ENCODE results near the gene SMAD6.

Gene SMAD6

DNA sequence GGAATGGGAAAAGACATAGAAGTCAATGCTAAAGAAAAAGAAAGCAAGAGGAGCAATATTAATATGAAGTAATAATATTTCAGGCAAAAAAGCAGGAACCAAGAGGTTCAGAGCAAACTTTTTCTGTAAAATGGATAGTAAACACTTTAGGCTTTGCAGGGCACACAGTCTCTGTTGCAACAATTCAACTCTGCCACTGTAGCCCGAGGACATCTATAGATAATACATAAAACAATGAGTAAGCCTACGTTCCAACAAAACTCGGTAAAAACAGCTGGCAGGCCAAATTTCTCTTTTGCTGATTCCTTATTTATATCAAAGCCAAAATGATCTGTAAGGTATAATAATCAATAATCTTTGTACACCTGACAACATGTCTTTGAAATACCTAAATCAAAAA, 56.8 kb downstream of the SMAD6 start:
- DNase-seq (ENCODE audit: low read depth): no peak

DNA sequence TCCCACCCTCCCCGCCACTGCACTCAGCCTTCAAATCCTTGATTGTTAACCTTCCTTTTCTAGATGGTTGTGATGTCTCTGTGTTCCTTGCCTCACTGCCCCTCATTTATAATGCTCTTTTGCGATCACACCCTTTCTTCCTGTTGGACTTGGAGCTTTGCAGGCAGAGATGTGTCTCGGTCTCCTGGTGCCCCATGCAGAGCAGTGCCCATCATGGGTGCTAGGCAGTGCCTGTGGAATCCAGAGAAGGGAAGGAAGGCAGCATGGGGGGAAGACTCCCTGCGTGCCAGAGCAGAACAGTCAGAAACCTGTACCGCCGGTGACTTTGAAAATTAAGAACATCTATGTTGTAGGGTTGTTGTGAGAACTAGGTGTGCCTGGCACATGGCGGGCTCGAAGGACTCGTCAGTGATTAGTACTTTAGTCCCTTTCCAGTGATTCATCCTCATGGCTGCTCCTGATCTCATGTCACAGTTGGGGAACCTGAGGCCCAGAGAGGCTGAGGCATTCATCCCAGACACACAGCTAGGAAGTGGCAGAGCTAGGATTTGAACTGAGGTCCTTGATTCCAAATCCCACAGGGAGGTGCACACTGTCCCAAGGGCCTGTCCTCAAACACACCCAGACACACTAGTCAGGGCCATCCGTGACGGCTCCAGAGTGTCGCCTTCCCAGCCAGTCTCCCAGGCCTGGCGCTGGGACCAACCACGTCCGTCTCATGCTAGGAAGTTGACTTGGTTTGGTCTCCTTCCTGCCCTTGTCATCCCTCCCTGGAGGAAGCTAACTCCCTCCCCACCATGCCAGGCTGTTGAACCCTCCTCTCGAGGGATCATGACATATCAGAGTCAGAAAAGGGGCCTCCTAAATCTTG, 58.3 kb downstream of the SMAD6 start:
- DNase-seq (ENCODE audit: low read depth): no peak

GRCh38 chr15:66760968-66761725, 59.1 kb downstream of the SMAD6 start:
- DNase-seq (ENCODE audit: low read depth): no peak

DNA sequence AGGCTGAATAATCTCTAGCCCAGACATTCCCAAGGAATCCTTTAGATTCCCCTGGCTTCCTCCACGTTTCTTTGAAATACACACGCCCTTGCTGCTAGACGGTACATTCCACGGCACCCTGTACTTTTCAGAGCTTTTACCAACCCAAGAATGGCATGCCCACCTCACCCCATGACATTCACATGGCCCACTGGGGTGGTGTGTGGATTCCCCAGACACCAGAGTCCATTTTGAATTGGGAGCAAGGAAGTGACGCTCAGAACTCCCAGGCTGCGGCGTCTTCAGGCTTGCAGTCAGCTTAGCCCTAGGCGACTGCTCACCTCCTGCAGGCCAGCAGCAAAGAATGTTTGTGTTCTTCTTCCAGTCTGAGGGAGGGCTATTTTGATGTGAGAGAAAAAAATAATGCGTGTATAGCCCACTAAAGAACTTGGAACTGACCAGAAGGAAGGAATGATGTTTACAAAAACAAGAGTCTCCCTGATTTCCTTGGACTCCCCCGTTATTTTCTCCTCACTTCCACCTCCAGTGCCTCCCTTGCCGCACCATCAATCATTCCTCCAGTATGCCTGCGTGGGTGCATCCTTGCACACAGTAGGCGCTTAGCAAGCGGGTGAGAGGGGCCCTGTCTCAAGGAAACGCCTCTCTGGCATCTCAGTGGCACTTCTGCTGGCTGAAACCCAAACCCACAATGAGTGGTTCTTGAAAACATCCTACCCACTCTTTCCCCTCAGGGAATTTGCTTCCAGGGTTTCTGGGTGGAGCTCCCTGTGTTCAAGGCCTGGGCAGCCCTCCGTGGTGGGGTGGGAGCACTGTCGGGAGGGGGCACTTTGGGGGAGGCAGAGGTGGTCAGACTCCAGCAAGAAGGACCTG, 59.9 kb downstream of the SMAD6 start:
- DNase-seq (ENCODE audit: low read depth): no peak

DNA sequence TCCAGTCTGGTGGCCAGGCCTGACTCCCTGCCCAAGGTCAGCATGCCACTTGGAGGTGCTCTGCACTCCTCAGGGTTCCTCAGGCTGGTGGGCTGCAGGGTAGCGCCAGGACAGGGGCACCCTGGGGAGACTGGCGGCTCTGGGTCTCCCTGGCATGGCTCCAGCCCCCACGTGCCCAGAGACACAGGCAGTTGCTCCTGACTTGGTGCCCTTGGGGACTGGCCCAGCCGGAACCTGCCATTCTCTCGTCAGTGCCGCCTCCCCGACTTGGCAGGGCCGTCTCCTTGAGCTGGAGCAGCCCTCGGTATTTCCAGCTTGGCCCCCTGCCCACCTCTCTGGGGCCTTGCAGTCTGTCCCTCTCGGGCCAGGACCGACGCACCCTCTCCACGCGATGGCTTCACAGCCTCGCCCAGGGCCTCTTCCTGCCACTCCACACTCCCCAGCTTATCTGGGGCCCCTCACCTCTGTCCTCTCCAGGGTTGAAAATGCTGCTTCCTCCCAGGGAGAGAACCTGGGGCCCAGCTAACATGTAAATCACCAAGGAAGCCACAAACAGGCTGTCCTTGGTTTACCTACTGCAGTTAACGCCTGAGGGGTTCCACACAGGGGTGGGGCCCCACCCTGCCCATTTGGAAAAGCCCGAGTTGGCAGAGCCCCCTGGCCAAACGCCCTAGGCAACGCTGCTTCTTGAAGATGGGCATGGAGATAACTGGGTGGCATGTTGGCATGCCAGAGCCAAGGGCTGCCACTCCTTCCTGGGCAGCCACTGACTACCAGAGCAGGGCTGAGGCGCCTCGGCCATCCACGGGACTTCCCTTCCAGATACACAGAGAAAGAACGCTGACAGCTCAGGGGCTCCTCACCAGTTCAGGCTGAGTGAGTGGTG, 61.4 kb downstream of the SMAD6 start:
- no peak for DNase-seq (ENCODE audit: low read depth)

DNA sequence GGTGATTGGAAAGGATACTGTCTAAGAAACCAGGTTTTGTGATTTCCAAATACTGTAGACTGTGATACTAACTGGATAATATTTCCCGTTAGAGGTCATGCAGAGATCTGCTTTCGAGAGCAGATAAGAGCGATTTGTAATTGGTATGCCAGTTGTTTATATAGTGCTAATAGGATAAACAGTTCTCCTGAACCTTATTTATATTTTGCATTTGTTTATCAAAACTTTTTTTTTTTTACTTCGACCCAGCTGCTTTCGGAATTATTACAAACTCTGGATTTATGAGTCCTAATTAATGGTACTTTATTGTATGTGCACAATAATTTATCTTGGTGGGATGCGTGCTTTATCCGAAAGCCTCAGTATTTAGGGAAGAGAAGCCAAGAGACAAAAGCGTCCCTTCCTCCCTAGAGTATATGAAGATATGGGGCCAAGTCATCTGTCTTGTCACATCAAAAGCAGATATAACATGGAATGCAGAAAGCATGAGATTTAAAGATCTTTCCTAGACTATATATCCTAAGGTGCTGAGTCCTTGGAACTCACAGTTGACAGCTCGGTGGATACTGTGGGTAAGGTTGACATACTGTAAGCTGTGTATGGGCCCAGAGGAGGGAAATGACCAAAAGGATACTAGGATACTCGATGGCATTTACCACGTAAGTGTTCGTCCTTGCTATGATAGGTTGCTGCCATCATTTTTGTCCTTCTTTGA, 62.2 kb downstream of the SMAD6 start:
- no peak for DNase-seq (ENCODE audit: low read depth)

DNA sequence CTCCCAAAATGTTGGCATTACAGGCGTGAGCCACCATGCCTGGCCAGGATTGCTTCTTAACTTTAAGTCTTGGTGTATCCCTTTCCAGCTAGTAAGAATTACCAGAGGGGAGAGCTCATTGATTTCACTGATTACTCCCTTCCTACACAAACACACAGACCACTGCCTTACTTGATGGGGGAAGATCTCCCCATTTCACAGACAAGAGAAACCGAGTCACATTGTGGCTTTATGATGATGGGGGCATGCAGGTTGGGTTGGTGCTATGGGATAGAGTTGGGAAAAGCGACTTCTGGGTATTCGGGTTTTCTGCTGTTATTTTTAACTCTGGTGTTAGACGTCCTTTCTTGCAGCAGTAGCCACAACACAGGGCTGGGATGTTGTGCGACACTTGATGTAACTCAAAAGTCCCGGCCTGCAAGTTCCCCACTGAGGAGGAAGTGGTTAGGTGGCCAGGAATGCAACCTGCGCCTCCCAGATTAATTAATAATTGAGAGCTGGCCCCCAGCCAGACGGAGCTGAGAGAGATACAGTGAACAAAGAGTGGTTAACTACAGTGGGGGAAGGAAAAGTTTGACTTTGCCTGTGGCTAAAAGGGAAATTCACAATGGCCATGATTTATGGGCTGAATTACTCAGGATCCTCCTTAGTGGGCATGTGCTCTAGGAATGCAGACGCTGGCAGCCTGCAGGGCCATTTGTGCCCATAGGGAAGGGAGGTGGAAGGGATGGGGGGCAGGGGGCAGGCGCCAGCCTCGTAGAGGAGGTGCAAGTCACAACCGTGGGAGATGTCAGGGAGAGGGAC, 63.6 kb downstream of the SMAD6 start:
- DNase-seq (ENCODE audit: low read depth): no peak

DNA sequence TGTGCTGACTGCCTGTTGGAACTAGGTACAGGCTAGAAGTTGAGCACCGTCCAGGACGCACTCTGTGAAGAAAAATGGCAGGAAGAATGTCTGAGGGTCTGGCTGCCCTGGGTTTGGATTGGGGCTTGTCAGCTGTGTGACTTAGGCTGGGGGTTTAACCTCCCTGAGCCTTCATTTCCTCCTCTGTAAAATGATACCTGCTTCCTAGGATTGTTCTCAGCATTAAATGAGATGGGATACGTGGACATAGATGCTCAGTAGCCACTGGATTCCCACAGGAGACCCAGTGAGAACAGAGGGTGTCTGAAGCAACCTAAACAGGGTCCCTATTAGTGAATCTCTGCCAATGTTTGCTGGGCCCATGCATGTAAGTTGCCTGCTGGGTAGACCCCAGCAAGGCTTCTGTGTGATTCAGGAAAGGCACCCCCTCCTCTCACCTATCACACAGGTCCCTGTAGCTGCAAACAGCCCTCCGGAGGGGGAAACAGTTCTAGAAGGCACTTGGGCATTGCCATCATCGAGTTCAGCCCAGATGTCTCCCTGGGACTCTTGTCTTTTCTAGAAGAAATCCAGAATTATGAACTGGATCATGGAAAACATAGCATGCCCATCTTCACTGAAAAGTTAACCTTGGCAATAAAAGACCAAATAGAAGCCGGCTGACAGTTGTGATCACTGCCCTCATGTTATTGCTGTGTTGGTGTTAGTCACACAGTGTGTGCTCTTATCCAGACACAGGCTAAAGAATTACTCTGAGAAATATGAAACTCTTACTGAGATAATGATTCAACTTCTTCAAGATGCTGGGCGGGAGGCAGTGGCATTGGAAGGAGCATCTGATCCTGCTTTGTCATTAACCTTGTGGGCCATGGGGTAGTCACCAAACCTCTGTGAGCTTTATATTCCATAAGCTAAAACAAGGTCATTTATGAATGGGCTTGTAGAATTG, 64.5 kb downstream of the SMAD6 start:
- no peak for DNase-seq (ENCODE audit: low read depth)

DNA sequence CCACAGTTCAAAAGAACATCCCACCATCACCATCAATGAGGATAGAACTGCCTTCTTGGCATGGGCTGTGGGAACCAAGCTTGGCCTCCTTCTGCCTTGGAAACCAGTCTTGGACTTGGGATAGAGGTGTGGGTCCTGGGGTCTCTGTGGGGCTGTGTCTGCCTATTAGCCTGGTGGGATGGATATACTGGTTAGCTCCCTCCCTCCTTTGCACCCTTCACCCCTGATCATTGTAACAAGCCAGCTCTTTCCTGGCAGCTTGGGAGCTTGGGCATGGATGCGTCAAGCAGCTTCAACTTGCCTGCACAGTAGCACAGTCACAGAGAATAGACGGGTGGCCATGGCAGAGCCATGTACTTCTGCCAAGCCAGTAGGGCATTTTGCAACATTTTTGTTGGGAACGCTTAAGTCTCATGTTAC, 65.2 kb downstream of the SMAD6 start:
- DNase-seq (ENCODE audit: low read depth): no peak

DNA sequence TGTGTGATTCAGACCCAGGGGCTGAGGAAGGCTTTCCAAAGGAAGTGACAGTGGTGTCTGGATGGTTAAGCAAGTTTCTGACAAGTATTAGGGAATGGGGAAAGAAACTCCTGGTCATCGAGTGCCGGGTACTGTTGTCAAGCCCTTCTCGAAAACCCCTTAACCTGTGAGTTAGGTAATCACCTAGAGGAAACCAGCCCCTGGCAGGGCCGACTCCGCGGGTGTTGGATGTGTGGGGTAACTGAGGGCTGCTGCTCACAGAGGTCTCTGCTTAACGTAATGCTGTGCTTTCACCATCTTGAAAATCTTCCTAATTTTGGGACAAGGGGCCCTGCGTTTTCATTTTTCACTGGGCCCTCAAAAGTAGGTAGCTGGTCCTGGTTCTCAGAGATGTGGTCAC, 67.0 kb downstream of the SMAD6 start:
- no peak for DNase-seq (ENCODE audit: low read depth)

DNA sequence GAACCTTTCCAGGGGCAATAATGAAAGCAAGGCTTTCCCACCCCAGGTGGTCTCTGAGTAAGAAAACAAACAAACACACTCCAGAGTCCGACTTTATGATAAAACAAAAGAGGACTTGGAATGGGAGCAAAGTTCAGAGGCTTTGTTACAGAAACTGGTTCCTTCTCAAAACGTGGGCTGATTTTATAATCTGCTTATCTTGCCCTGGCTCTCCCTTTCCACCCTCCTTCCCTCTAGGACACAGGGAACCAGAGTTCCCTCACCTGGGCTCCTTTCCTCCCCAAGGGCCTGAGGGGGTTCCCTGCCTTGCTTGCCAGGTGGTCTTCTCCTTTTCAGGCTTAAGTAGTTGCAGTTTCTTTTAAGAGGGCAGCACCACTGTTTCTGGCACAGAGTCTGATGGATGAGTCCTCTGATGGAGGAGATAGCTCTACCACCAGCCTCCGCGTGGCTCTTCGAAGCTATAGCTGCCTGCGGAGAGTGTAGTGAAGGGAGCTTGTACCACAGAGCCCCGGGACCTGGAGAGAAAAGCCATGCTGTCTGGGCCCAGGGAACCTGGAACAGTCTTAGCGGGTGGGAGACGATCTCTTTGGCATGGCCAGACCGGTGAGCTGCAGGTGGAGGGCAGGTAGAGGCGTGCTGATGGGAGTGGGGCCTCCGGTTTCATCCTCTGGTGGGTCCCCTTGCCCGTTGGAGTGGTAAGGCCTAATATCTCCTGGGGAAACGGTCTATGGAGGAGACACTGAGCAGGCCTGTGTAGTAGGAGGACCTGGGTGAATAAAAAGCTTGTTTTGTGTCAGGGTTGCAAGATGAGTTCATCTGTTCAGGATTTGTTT, 68.7 kb downstream of the SMAD6 start:
- no peak for DNase-seq (ENCODE audit: low read depth)

- DNase-seq (ENCODE audit: low read depth): no peak
Measured at GRCh38 chr15:66771351-66771650, 69.3 kb downstream of the SMAD6 start.

GRCh38 chr15:66772604-66773128, 70.6 kb downstream of the SMAD6 start:
- DNase-seq (ENCODE audit: low read depth): no peak

DNA sequence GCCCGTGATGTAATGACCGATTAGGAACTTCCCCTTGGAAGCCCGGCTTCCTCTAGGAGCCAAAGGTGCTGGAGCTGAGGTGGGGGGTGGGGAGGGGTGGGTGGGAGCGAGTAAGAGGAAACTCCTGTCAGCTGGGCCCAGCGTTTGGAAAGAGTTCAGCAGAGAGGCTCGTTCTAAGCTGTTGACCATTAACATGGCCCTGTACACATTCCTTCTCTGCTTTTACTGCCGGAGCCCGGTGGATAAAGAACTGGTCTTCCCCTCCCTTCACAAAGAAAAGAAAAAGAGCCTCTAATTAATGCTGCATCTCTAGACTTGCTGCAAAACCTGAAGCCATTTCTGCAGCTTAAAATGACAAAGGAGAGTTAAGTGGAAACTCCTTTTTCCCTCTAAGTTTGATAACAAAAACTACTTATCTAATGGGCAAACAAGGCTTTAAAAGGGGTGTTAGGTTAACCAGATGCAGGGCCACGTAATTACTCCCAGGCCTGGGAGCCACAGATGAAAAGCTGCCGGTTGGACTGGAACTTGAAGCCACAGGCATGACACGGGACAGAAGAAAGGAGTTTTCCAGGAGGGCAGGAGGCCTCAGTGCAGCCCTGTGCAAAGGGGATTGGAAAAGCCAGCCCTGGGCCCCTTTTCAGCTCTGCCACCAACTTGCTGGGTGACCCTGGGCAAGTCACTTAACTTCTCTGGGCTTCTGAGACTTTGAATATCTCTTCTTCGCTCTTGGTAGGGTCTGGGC, 71.3 kb downstream of the SMAD6 start:
- no peak for DNase-seq (ENCODE audit: low read depth)

GRCh38 chr15:66774001-66774814, 72.2 kb downstream of the SMAD6 start:
- peak; percentile 12 for DNase-seq (ENCODE audit: low read depth)
